HG03175 (cell line): ENCODE measurements around the gene MARVELD3.
"Not testable (repeated sequence)": the region's sequence is repeated elsewhere in the genome, so short reads cannot be mapped to it uniquely, and the experiment has no call there.

Experiments used
- ATAC-seq: cut with Tn5 transposase; IDR thresholded peaks from one replicate; pipeline ENCODE4 v1.9.1; 2021; ENCODE audit warnings: mild to moderate bottlenecking, moderate library complexity; ENCODE audit not compliant: unreplicated experiment

Gene MARVELD3

GRCh38 chr16:71671165-71671564 lies 45.2 kb downstream of the MARVELD3 start:
- ATAC-seq: no peak

GRCh38 chr16:71672125-71672524 lies 46.1 kb downstream of the MARVELD3 start:
- ATAC-seq: no peak

GRCh38 chr16:71672803-71673581 lies 47.0 kb downstream of the MARVELD3 start:
- ATAC-seq: no peak

GRCh38 chr16:71673582-71673973 lies 47.6 kb downstream of the MARVELD3 start:
- no peak for ATAC-seq

GRCh38 chr16:71674229-71674628 lies 48.2 kb downstream of the MARVELD3 start:
- no peak for ATAC-seq

GRCh38 chr16:71675380-71675779 lies 49.4 kb downstream of the MARVELD3 start:
- ATAC-seq: no peak

- ATAC-seq: no peak
Measured at GRCh38 chr16:71676236-71676635, 50.3 kb downstream of the MARVELD3 start.

- no peak for ATAC-seq
Measured at GRCh38 chr16:71681360-71681759, 55.4 kb downstream of the MARVELD3 start.

- ATAC-seq: not testable (repeated sequence)
Measured at GRCh38 chr16:71684280-71684679, 58.3 kb downstream of the MARVELD3 start.
